Measurements from ENCODE around the gene POLG2.
"Not testable (repeated sequence)": the region's sequence is repeated elsewhere in the genome, so short reads cannot be mapped to it uniquely, and the experiment has no call there.

Gene POLG2

GRCh38 chr17:64502021-64502420, 5.2 kb upstream of the POLG2 start:
- no peak for TF ChIP-seq POLR2A (IDR thresholded peaks at IDR 0.05; ENCODE audit: low read length)
- no peak for TF ChIP-seq GATA1 (IDR thresholded peaks at IDR 0.05; ENCODE audit: low read depth, low read length)

GRCh38 chr17:64500862-64501765, 4.3 kb upstream of the POLG2 start:
- TF ChIP-seq POLR2A (IDR thresholded peaks at IDR 0.05; ENCODE audit: low read length): no peak
- TF ChIP-seq GATA1 (IDR thresholded peaks at IDR 0.05; ENCODE audit: low read depth, low read length): no peak
- no peak for DNase-seq

More at GRCh38 chr17:64502021-64502420, 5.2 kb upstream of the POLG2 start:
- no peak for DNase-seq

DNA sequence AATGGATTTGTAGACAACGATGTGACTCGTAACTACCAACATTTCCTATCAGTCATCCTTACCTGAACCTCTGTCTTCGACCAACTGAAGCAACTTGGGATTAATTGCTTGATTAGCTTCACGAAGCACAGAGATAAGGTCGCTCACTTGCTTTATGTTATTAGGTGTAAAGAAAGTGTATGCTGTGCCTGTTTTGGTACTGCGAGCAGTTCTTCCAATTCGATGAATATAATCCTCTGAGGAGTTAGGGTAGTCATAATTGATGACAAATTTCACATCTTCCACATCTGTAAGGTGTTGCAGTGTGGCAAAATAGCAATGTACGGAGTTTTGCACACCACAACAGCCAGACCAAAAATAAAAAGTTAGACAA, 3.6 kb upstream of the POLG2 start:
- no peak for DNase-seq

DNA sequence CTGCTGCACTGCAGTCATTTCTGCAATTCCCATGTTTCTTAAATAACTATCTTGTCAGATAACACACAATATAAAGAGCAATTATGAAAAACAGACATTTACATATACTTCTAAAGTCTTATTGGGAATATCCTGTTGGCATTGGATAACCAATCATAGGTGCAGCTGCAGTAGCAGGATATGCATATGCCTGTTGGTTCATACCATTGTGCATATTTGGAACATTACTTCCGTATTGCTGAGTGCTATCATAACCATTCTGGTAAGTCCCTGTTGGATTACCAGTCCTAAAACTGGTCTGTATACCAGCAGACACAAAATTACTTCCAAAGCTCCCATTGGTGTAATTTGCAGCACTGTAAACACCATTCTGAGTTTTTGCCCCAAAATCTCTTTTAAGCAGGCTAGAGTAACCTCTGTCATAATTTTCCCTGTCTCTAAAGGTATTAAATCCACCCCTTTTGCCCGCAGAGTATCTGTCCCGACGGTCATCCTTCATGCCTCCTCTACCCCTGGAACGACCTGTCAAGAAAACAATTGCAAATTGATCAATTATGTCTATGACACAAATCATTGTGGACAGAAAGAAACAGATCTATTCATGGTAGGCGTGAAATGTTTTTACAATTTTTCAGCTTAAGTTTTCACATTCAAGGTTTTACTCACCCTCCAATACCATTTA, 3.1 kb upstream of the POLG2 start:
- TF ChIP-seq POLR2A (IDR thresholded peaks at IDR 0.05; ENCODE audit: low read length): no peak
- DNase-seq: no peak

More for the DNA sequence above, 3.6 kb upstream of the POLG2 start:
- TF ChIP-seq GATA1 (IDR thresholded peaks at IDR 0.05; ENCODE audit: low read depth, low read length) (no peak), POLR2A (IDR thresholded peaks at IDR 0.05; ENCODE audit: low read length) (no peak)

GRCh38 chr17:64498308-64499203, 1.7 kb upstream of the POLG2 start:
- no peak for TF ChIP-seq GATA1 (IDR thresholded peaks at IDR 0.05; ENCODE audit: low read depth, low read length)
- peak; percentile 58 for TF ChIP-seq POLR2A (IDR thresholded peaks at IDR 0.05; ENCODE audit: low read length)
- no peak for DNase-seq

- TF ChIP-seq GATA1 (IDR thresholded peaks at IDR 0.05; ENCODE audit: low read depth, low read length) (no peak), POLR2A (IDR thresholded peaks at IDR 0.05; ENCODE audit: low read length) (no peak)
- no peak for DNase-seq
Observed at GRCh38 chr17:64497565-64498035, 746 bp upstream of the POLG2 start.

DNA sequence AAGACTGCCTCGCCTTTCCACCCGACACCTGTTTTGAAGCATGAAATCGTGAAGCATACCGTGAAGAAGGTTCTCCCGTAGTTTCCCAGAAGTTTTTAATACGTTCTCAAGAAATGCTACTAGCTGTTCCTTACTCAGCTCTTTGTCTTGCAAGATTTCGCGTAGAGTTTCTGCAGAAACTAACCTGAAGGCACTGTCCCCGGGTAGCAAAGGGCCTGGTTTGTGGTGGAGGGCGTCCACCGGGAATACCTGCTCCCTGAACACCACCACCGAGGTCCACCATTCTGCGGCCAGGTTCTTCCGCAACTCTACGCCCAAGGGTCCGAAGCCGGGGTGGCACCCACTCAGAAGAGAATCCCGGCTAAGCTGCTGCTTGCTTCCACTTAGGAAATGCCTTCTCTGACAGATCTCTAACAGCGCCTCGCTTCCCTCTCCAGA, 487 bp downstream of the POLG2 start:
- DNase-seq: no peak
- TF ChIP-seq POLR2A (IDR thresholded peaks at IDR 0.05; ENCODE audit: low read length) (no peak), GATA1 (IDR thresholded peaks at IDR 0.05; ENCODE audit: low read depth, low read length) (no peak)

DNA sequence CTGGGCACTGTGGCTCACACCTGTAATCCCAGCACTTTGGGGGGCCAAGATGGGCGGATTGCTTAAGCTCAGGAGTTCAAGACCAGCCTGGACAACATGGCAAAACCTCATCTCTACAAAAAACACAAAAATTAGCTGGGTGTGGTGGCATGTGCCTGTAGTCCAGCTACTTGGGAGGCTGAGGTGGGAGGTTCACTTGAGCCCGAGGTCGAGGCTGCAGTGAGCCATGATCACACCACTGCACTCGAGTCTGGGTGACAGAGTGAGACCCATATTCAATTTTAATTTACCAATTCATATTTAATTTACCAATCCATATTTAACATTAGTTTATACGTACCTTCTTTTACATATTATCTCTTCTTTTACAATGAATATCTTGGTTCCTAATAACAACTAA, 1.6 kb downstream of the POLG2 start:
- not testable (repeated sequence) for DNase-seq

GRCh38 chr17:64494121-64494520, 2.7 kb downstream of the POLG2 start:
- no peak for TF ChIP-seq POLR2A (IDR thresholded peaks at IDR 0.05; ENCODE audit: low read length)
- TF ChIP-seq GATA1 (IDR thresholded peaks at IDR 0.05; ENCODE audit: low read depth, low read length): no peak
- no peak for DNase-seq

DNA sequence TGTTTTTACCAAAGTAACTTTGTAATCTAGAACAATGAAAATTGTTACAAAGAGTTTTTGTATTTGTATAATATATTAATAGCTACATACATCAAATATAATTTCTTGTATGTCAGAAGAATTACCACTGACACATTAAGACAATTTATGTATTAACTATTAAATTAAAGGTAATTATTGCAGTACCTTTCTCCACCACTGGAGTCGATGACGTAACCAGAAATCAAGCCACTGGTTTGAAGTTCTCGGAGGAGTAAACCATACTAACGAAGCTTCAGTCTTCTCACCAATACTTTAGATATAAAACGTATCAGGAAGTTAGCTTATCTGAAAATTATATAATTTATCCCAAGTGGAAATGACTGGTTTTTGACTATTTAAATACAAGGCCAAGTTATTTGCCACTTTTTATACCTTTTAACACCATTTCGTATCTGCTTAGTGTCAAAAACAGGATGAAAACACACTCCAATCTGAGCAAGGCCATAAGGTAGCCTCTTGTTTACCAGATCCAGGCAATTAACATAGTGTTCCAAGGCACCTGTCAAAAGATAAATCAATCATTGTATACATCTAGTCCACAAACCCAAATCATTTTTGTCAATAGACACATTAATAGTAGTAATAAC, 4.3 kb downstream of the POLG2 start:
- DNase-seq: peak in 1 of 2 experiments; percentile 64
- no peak for TF ChIP-seq POLR2A (IDR thresholded peaks at IDR 0.05; ENCODE audit: low read length)
- no peak for TF ChIP-seq GATA1 (IDR thresholded peaks at IDR 0.05; ENCODE audit: low read depth, low read length)

- DNase-seq: no peak
- no peak for TF ChIP-seq POLR2A (IDR thresholded peaks at IDR 0.05; ENCODE audit: low read length)
- TF ChIP-seq GATA1 (IDR thresholded peaks at IDR 0.05; ENCODE audit: low read depth, low read length): no peak
Observed at GRCh38 chr17:64491994-64492393, 4.9 kb downstream of the POLG2 start.

DNA sequence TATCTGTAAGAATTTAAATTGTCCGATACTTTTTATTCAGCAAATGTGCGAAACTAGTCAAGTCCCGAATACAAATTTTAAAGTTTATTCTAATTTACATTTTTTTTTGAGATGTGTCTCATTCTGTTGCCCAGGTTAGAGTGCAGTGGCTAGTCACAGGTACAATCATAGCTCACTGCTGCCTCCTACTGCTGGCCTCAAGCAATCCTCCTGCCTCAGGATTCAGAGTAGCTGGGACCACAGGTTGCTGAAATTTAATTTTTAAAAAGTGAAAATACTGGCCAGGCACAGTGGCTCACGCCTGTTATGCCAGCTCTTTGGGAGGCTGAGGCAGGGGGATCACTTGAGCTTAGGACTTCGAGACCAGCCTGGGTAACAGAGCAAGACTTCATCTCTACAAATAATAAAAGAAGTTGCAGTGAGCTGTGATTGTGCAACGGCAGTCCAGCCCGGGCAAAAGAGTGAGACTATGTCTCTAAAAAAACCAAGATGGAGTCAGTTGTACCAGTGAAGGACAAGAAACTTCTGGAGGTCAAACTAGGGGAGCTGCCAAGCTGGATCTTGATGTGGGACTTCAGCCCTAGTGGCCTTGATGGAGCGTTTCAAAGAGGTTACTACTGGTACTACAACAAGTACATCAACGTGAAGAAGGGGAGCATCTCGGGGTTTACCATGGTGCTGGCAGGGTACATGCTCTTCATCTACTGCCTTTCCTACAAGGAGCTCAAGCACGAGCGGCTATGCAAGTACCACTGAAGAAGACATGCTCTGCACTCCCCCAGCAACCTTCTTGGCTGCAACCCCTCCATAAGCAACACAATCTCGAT, 5.6 kb downstream of the POLG2 start:
- peak in 1 of 2 experiments; percentile 61 for DNase-seq
- TF ChIP-seq POLR2A (IDR thresholded peaks at IDR 0.05; ENCODE audit: low read length) (no peak), GATA1 (IDR thresholded peaks at IDR 0.05; ENCODE audit: low read depth, low read length) (no peak)

DNA sequence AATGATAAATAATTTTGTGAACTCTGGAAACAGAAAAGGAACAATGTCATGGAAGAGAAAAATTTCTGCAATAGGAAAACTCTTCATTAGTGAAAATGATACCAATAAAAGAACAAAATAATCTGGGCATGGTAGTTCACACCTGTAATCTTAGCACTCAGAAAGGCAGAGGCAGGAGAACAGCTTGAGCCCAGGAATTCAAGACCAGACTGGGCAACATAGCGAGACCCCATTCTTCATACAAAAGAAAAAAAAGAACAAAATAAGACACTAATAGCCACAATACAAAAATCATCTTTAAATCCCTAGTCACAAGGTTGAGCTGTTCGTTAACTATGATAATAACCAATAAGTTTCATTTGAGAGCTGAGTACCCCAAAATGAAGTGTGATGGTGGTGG, 8.6 kb downstream of the POLG2 start:
- TF ChIP-seq POLR2A (IDR thresholded peaks at IDR 0.05; ENCODE audit: low read length) (no peak), GATA1 (IDR thresholded peaks at IDR 0.05; ENCODE audit: low read depth, low read length) (no peak)
- no peak for DNase-seq

Measured in erythroblast (primary cell).